Gastroesophageal sphincter (tissue), 3 donors: ENCODE data around the gene SYT14.

Experiments used
- CTCF ChIP-seq, 4 experiments: fragments of 200-600 bp in 2 of 4; fragments of 450-650 bp in 2 of 4; sonication (generic) in 1 of 4; IDR thresholded peaks; one replicate each; pipeline ENCODE4 v1.5.1; 2017 to 2019; ENCODE audit warnings: antibody characterized with exemption in 4 of 4, mild to moderate bottlenecking in 2 of 4, moderate library complexity in 2 of 4
- POLR2A ChIP-seq, 2 donors: fragments of 450-650 bp; IDR thresholded peaks; one replicate each; pipeline ENCODE4 v1.6.1; 2017; ENCODE audit warnings: antibody characterized with exemption in 2 of 2, mild to moderate bottlenecking in 2 of 2, moderate library complexity in 1 of 2

GRCh38 chr1:210143465-210144062, 205.5 kb downstream of the SYT14 start:
- peak; percentile 55 to 73 (median 66) for TF ChIP-seq CTCF (IDR thresholded peaks at IDR 0.05)
- no peak for TF ChIP-seq POLR2A (IDR thresholded peaks at IDR 0.05)
